H1 (cell line): ENCODE measurements around the gene ATP4A. TPM values are rescaled to one million over a fixed set of nuclear protein-coding genes. Genes with fewer than 3 reads are reported as not detected.

ENCODE experiments used
- CTCF ChIA-PET: fragments of 300-600 bp; sonication (Branson Sonifier 250); formaldehyde crosslinking; loops from one replicate; lab custom pipeline; 2021; ENCODE audit not compliant: partially characterized antibody; lab: Charles Lee
- POLR2A ChIA-PET: fragments of 300-600 bp; sonication (Branson Sonifier 250); formaldehyde crosslinking; loops from one replicate; lab custom pipeline; 2021; ENCODE audit warnings: inconsistent platforms; ENCODE audit not compliant: partially characterized antibody; lab: Charles Lee
- DNase-seq, 2 experiments: peaks; one replicate each; pipeline versions ENCODE4 v3.0.0 to v3.0.0-alpha.2; 2010 to 2022; ENCODE audit warnings: low spot score in 2 of 2, low read depth in 1 of 2, mixed read lengths in 1 of 2
- FAIRE-seq: peaks from 2 replicates; lab custom pipeline; 2011; peaks lifted over from hg19 to GRCh38; lab: Jason Lieb, UNC
- H2AFZ ChIP-seq: 2 replicates; pipeline ENCODE4 v1.8.1; 2012; ENCODE audit warnings: low read length, inconsistent platforms
- H2AK5ac ChIP-seq: 2 replicates; pipeline ENCODE4 v1.6.1; 2013; ENCODE audit warnings: low read depth, low read length
- H2BK120ac ChIP-seq: replicated peaks from 2 replicates; pipeline ENCODE3; 2013; ENCODE audit warnings: low read depth, low read length, inconsistent platforms
- H2BK12ac ChIP-seq: 2 replicates; pipeline ENCODE4 v1.6.1; 2013; ENCODE audit warnings: low read depth, low read length
- H2BK15ac ChIP-seq: 2 replicates; pipeline ENCODE4 v1.6.1; 2013; ENCODE audit warnings: low read length
- H2BK20ac ChIP-seq: 2 replicates; pipeline ENCODE4 v1.6.1; 2013; ENCODE audit warnings: low read length
- H2BK5ac ChIP-seq: 2 replicates; pipeline ENCODE4 v1.6.1; 2013; ENCODE audit warnings: low read depth, low read length
- H3K14ac ChIP-seq: 2 replicates; pipeline ENCODE4 v1.6.1; 2013; ENCODE audit warnings: inconsistent platforms; ENCODE audit not compliant: insufficient read length
- H3K18ac ChIP-seq: 2 replicates; pipeline ENCODE4 v1.6.1; 2013; ENCODE audit warnings: low read length; ENCODE audit errors: extremely low read depth
- H3K23ac ChIP-seq: 2 replicates; pipeline ENCODE4 v1.6.1; 2013; ENCODE audit warnings: inconsistent platforms; ENCODE audit not compliant: insufficient read length
- H3K23me2 ChIP-seq: 2 replicates; pipeline ENCODE4 v1.6.1; 2013; ENCODE audit warnings: low read depth, low read length
- H3K27ac ChIP-seq: 2 replicates; pipeline ENCODE4 v1.6.1; 2011; ENCODE audit warnings: low read depth, low read length, inconsistent platforms
- H3K27me3 ChIP-seq, 4 experiments: replicated peaks in 1 of 4; 1 replicate in 1 of 4; 2 replicates in 3 of 4; pipeline versions ENCODE4 v1.6.1 to v1.8.1; 2011 to 2013; ENCODE audit warnings: low read length in 3 of 4, mild to moderate bottlenecking in 3 of 4, inconsistent platforms in 2 of 4, mixed read lengths in 2 of 4, moderate library complexity in 1 of 4; ENCODE audit not compliant: control insufficient read depth in 3 of 4, insufficient read depth in 3 of 4; ENCODE audit errors: extremely low read depth in 1 of 4
- H3K36me3 ChIP-seq, 4 experiments: 2 replicates each; pipeline versions ENCODE4 v1.6.1 to v1.8.1; 2011 to 2013; ENCODE audit warnings: mild to moderate bottlenecking in 4 of 4, low read length in 3 of 4, moderate library complexity in 2 of 4, control low read depth in 1 of 4, inconsistent platforms in 1 of 4; ENCODE audit not compliant: insufficient read depth in 4 of 4, control insufficient read depth in 2 of 4
- H3K4ac ChIP-seq: replicated peaks from 2 replicates; pipeline ENCODE3; 2013; ENCODE audit warnings: low read length, low read depth, mixed read lengths, inconsistent platforms; ENCODE audit not compliant: insufficient read length
- H3K4me1 ChIP-seq, 4 experiments: replicated peaks in 1 of 4; 1 replicate in 1 of 4; 2 replicates in 3 of 4; pipeline versions ENCODE4 v1.6.1 to v1.8.1; 2011 to 2013; ENCODE audit warnings: low read length in 3 of 4, inconsistent platforms in 2 of 4, mixed read lengths in 1 of 4; ENCODE audit not compliant: insufficient read depth in 4 of 4, control insufficient read depth in 3 of 4
- H3K4me2 ChIP-seq, 2 experiments: 2 replicates each; pipeline versions ENCODE4 v1.6.1 to v1.8.1; 2011 to 2013; ENCODE audit warnings: low read depth in 2 of 2, low read length in 2 of 2, control low read depth in 1 of 2, inconsistent platforms in 1 of 2, mild to moderate bottlenecking in 1 of 2; ENCODE audit not compliant: insufficient read depth in 1 of 2
- H3K4me3 ChIP-seq, 4 experiments: fragments of 200-600, 300-600 bp in 1 of 4; sonication (generic), shearing (Covaris generic), sonication (Bioruptor Twin) in 1 of 4; 2 replicates each; pipeline versions ENCODE4 v1.5.1 to v1.8.1; 2011 to 2016; ENCODE audit warnings: low read length in 4 of 4, low read depth in 3 of 4, control low read depth in 2 of 4, inconsistent platforms in 2 of 4, mild to moderate bottlenecking in 2 of 4, mixed read lengths in 1 of 4, moderate library complexity in 1 of 4; ENCODE audit not compliant: insufficient read depth in 2 of 4; ENCODE audit errors: extremely low read depth in 1 of 4
- H3K56ac ChIP-seq: replicated peaks from 2 replicates; pipeline ENCODE3; 2013; ENCODE audit warnings: low read depth, mild to moderate bottlenecking, mixed read lengths, low read length, inconsistent platforms; ENCODE audit not compliant: insufficient read length
- H3K79me1 ChIP-seq: 2 replicates; pipeline ENCODE4 v1.6.1; 2013; ENCODE audit warnings: low read depth, low read length, control low read depth
- H3K79me2 ChIP-seq, 2 experiments: 2 replicates each; pipeline versions ENCODE4 v1.6.1 to v1.8.1; 2012 to 2013; ENCODE audit warnings: low read length in 2 of 2, mild to moderate bottlenecking in 2 of 2, inconsistent platforms in 1 of 2; ENCODE audit not compliant: insufficient read depth in 2 of 2, control insufficient read depth in 1 of 2
- H3K9ac ChIP-seq, 4 experiments: replicated peaks in 1 of 4; 1 replicate in 1 of 4; 2 replicates in 3 of 4; pipeline versions ENCODE4 v1.6.1 to v1.8.1; 2011 to 2013; ENCODE audit warnings: low read depth in 3 of 4, low read length in 3 of 4, control low read depth in 2 of 4, mild to moderate bottlenecking in 2 of 4, moderate library complexity in 2 of 4, inconsistent platforms in 1 of 4; ENCODE audit errors: extremely low read depth in 1 of 4
- H3K9me3 ChIP-seq, 2 experiments: 2 replicates each; pipeline versions ENCODE4 v1.6.1 to v1.8.1; 2012 to 2013; ENCODE audit warnings: mild to moderate bottlenecking in 2 of 2, moderate library complexity in 2 of 2, control low read depth in 1 of 2, inconsistent platforms in 1 of 2, low read depth in 1 of 2, low read length in 1 of 2, mixed read lengths in 1 of 2; ENCODE audit not compliant: insufficient read depth in 2 of 2
- H4K20me1 ChIP-seq, 2 experiments: replicated peaks in 1 of 2; 2 replicates each; pipeline versions ENCODE3 to v1.8.1; 2011 to 2013; ENCODE audit warnings: inconsistent platforms in 2 of 2, low read length in 2 of 2, mild to moderate bottlenecking in 1 of 2; ENCODE audit not compliant: insufficient read depth in 2 of 2, control insufficient read depth in 1 of 2
- H4K5ac ChIP-seq: 2 replicates; pipeline ENCODE4 v1.6.1; 2013; ENCODE audit warnings: low read length, low read depth, mixed read lengths, inconsistent platforms; ENCODE audit not compliant: insufficient read length
- H4K8ac ChIP-seq: 2 replicates; pipeline ENCODE4 v1.8.0; 2013; ENCODE audit warnings: mild to moderate bottlenecking, moderate library complexity, low read length, inconsistent platforms; ENCODE audit not compliant: insufficient read depth; ENCODE audit errors: extremely low read depth
- H4K91ac ChIP-seq: replicated peaks from 2 replicates; pipeline ENCODE3; 2013; ENCODE audit warnings: low read length, mixed read lengths, inconsistent platforms; ENCODE audit not compliant: insufficient read length
- CBX8 ChIP-seq: fragments of 300-800, 300-1000 bp; sonication (generic); IDR thresholded peaks from 2 replicates; pipeline ENCODE4 v1.7.1; 2016; ENCODE audit warnings: low read depth, low read length, borderline replicate concordance
- HDAC2 ChIP-seq, 2 experiments: fragments of 300-600 bp in 1 of 2; sonication (generic) in 1 of 2; IDR thresholded peaks; 2 replicates each; pipeline ENCODE4 v1.6.1; 2011 to 2012; ENCODE audit warnings: low read depth in 2 of 2, low read length in 2 of 2, mild to moderate bottlenecking in 2 of 2, moderate library complexity in 2 of 2, borderline replicate concordance in 1 of 2, inconsistent platforms in 1 of 2
- MAFK ChIP-seq: IDR thresholded peaks from 2 replicates; pipeline ENCODE4 v1.6.1; 2012; ENCODE audit warnings: low read depth, mild to moderate bottlenecking, improper control_type of control experiment, low read length
- PHF8 ChIP-seq: fragments of 200-600 bp; sonication (generic); conservative IDR thresholded peaks from 2 replicates; pipeline ENCODE4 v1.7.1; 2012; ENCODE audit warnings: low read depth, mild to moderate bottlenecking, inconsistent platforms, low read length, moderate library complexity
- POLR2AphosphoS5 ChIP-seq: IDR thresholded peaks from 2 replicates; pipeline ENCODE4 v1.6.1; 2011; ENCODE audit warnings: low read depth, low read length
- POU5F1 ChIP-seq: IDR thresholded peaks from 2 replicates; pipeline ENCODE4 v1.6.1; 2011; ENCODE audit warnings: low read depth, mild to moderate bottlenecking, low read length, moderate library complexity
- RBBP5 ChIP-seq: IDR thresholded peaks from 2 replicates; pipeline ENCODE4 v1.7.1; 2012; ENCODE audit warnings: low read depth, mild to moderate bottlenecking, inconsistent platforms, low read length, moderate library complexity, borderline replicate concordance
- TBP ChIP-seq: IDR thresholded peaks from 2 replicates; pipeline ENCODE4 v1.6.1; 2011; ENCODE audit warnings: low read depth, low read length, improper control_type of control experiment
- WGBS, 2 experiments: shearing (Covaris generic) in 1 of 2; methylation state at CpG; one replicate each; pipeline versions ENCODE4 v1.1.6 to v1.1.7; 2013 to 2015; ENCODE audit warnings: low lambda C conversion rate in 2 of 2, mixed read lengths in 2 of 2, inconsistent platforms in 1 of 2, low coverage in 1 of 2, missing lambda C conversion rate in 1 of 2; ENCODE audit not compliant: insufficient replicate concordance in 2 of 2, insufficient coverage in 1 of 2, insufficient read length in 1 of 2; ENCODE audit errors: extremely low coverage in 1 of 2, missing lambda C conversion rate in 1 of 2; 5-methylcytosine and 5-hydroxymethylcytosine counted together
- polyA plus RNA-seq, 7 experiments: library from polyadenylated mRNA; depleted of rRNA in 3 of 7; stranded (reverse) in 5 of 7; unstranded in 2 of 7; fragments of >200 nt in 5 of 7; fragments of 200-250 nt in 2 of 7; gene quantifications; 1 replicate in 5 of 7; 2 replicates in 1 of 7; 4 replicates in 1 of 7; pipeline versions ENCODE4 v1.2.1 to v1.2.3, GENCODE V29; 2011 to 2013; ENCODE audit warnings: missing spikeins in 2 of 7, mixed read lengths in 2 of 7
- total RNA-seq: library from RNA; stranded (reverse); fragmentation: NEBNext Ultra II Directional; extraction: Animal tissue kit (Norgen Biotek cat#: 25700); gene quantifications from 2 replicates; pipeline ENCODE4 v1.2.1, GENCODE V29; 2021
- TF ChIP-seq, protein P1 (sequence below): IDR thresholded peaks from 2 replicates; pipeline ENCODE4 v1.6.1; 2012; ENCODE audit warnings: inconsistent platforms
- TF ChIP-seq, protein P2 (sequence below): IDR thresholded peaks from 2 replicates; pipeline ENCODE4 v1.6.1; 2012; ENCODE audit warnings: low read length, inconsistent platforms

Gene ATP4A
- total and polyA plus RNA-seq, 2 of the 8 experiments (the other 6 are each of a cell fraction or from before 2014, with no cell fraction given), result 0.50 to 1.2 TPM

DNA sequence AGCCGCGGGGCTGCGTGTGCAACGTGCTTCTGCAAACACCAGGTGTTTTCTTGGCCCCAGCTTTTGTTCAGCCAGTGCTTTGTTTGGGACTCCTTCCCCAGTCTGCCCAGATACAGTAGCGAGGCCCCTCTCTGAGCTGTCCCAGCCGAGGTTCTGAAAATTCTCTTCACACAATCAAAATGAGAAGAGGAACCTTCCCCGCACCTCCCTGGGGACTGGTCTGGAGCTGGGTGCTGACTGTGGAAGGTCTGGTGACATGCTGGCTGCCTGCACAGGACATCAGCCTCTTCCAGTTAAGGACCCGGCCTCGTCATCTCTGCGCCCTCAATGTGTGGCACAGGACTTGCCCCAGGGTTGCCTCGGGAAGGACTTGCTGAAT, 4.2 kb downstream of the ATP4A start:
- no peak overlapping the region for H2BK12ac ChIP-seq
- no peak overlapping the region for H4K91ac ChIP-seq
- H3K27me3 ChIP-seq, result peaks cover 0 to 16% (median 12%) of the 10 kb centered on the region in 4 experiments; a peak in 5 of 7 replicates
- no peak overlapping the region for H3K18ac ChIP-seq
- no peak overlapping the region for H2BK20ac ChIP-seq
- H4K5ac ChIP-seq, result no peak overlapping the region
- no peak overlapping the region for H3K9ac ChIP-seq
- H3K4me2 ChIP-seq, result no peak overlapping the region; a peak in 1 of 4 replicates
- no peaks in the 10 kb centered on the region for H3K36me3 ChIP-seq
- H2BK120ac ChIP-seq, result no peak overlapping the region
- no peaks in the 10 kb centered on the region; a peak in 1 of 4 replicates for H3K9me3 ChIP-seq
- no peak overlapping the region for H2AK5ac ChIP-seq
- H3K4me1 ChIP-seq, result peaks cover 0 to 6% (median 4%) of the 10 kb centered on the region in 4 experiments; a peak in 3 of 7 replicates
- H3K79me1 ChIP-seq, result no peaks in the 10 kb centered on the region
- no peak overlapping the region for H3K23ac ChIP-seq
- DNase-seq, result no peak
- no peak for FAIRE-seq
- peaks cover 4% of the 10 kb centered on the region; the same call in 1 of the 2 replicates for H3K23me2 ChIP-seq
- no peak overlapping the region for H2BK5ac ChIP-seq
- CTCF ChIA-PET, result interaction anchor here (1.2 to 7.7 kb wide), 6 partner anchors 10 to 279 kb away, joined by 3 to 90 read pairs (median 5); partner anchors contain the start of genes HAUS5 and PMIS2
- POLR2A ChIA-PET, result interaction anchor here (1.0 to 1.4 kb wide), 2 partner anchors 17 to 62 kb away, joined by 3 read pairs; no protein-coding TSS in a partner anchor
- H2AFZ ChIP-seq, result no peak overlapping the region
- no peak overlapping the region for H4K8ac ChIP-seq
- H3K4ac ChIP-seq, result no peak overlapping the region
- H4K20me1 ChIP-seq, result peaks cover 7 to 8% of the 10 kb centered on the region in 2 experiments
- no peak overlapping the region for H3K27ac ChIP-seq
- H2BK15ac ChIP-seq, result no peak overlapping the region
- no peak overlapping the region for H3K14ac ChIP-seq
- H3K79me2 ChIP-seq, result no peaks in the 10 kb centered on the region
- WGBS, 2 experiments, result 89% methylated on average over 11 of the region's 11 CpGs; no CpG with 5 or more reads in 1 of the 2 experiments
- no peak overlapping the region; a peak in 2 of 8 replicates for H3K4me3 ChIP-seq
- H3K56ac ChIP-seq, result no peak overlapping the region
- TF ChIP-seq PHF8 (no peak), RBBP5 (no peak), POU5F1 (no peak), MAFK (no peak), CBX8 (no peak), HDAC2 (IDR thresholded peaks at IDR 0.05; ENCODE audit: borderline replicate concordance in 1 of 2, low read depth in 2 of 2, low read length in 2 of 2) (no peak), POLR2AphosphoS5 (no peak), TBP (no peak)
- TF ChIP-seq, protein P1, sequence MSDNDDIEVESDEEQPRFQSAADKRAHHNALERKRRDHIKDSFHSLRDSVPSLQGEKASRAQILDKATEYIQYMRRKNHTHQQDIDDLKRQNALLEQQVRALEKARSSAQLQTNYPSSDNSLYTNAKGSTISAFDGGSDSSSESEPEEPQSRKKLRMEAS, result no peak
- TF ChIP-seq, protein P2, sequence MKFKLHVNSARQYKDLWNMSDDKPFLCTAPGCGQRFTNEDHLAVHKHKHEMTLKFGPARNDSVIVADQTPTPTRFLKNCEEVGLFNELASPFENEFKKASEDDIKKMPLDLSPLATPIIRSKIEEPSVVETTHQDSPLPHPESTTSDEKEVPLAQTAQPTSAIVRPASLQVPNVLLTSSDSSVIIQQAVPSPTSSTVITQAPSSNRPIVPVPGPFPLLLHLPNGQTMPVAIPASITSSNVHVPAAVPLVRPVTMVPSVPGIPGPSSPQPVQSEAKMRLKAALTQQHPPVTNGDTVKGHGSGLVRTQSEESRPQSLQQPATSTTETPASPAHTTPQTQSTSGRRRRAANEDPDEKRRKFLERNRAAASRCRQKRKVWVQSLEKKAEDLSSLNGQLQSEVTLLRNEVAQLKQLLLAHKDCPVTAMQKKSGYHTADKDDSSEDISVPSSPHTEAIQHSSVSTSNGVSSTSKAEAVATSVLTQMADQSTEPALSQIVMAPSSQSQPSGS, result no peak
